Measurements from ENCODE around the gene KIAA0586.

KIAA0586 gene

DNA sequence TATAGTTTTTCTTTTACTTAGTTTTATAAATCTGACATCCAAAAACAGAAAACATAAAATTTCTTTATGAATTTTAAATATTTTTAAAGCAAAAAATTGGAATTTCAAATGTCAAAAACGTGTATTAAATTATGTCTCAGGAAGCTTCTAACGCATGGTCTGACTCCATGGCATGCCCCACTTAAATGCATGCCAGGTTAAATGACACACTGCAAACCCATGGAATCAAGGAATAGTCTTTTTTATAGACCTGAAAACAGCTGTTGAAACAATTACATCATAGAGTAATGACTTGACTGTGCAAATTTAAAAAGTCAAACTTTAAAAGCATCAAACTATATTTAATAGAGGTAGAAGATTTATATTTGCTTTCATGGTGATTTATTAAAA, 114.1 kb downstream of the KIAA0586 start (continued):
- TF ChIP-seq CSRNP3 (CRISPR knock-in tag; IDR thresholded peaks at IDR 0.05) (no peak), ZFP30 (CRISPR knock-in tag; IDR thresholded peaks at IDR 0.05) (no peak), ZNF70 (CRISPR knock-in tag; IDR thresholded peaks at IDR 0.05) (no peak), GLIS3 (CRISPR knock-in tag; IDR thresholded peaks at IDR 0.05) (no peak), POU6F1 (CRISPR knock-in tag; IDR thresholded peaks at IDR 0.05; ENCODE audit: borderline replicate concordance, low read depth) (no peak), ZNF565 (CRISPR knock-in tag; conservative IDR thresholded peaks at IDR 0.05; ENCODE audit: low read depth) (no peak), ARNTL (CRISPR knock-in tag; IDR thresholded peaks at IDR 0.05; ENCODE audit: borderline replicate concordance, low read depth) (no peak), PPARA (CRISPR knock-in tag; IDR thresholded peaks at IDR 0.05; ENCODE audit: borderline replicate concordance) (no peak), ZNF8 (CRISPR knock-in tag; IDR thresholded peaks at IDR 0.05) (no peak), TCF4 (CRISPR knock-in tag; IDR thresholded peaks at IDR 0.05; ENCODE audit: borderline replicate concordance) (no peak), ZFP3 (CRISPR knock-in tag; IDR thresholded peaks at IDR 0.05) (no peak)

DNA sequence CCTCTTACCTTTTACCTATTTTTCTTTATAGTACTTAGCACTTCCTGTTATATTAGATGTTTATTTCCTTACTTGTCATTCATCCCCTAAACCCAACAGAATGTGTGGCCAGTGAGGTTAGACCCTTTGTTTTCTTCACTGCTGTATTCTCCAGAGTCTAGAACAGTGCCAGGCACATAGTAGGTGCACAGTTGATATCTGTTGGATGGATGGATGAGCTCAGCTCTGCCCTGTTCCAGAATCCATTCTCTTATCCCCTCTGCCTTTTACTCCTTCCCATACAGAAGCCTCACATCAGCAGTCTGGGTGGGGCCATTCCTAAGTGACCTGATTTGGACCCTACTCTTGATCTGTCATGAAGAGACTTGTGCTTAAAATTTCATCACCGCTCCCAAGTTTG, 115.7 kb downstream of the KIAA0586 start:
- ATAC-seq = no peak
- no peak for TF ChIP-seq TCF4 (CRISPR knock-in tag; IDR thresholded peaks at IDR 0.05; ENCODE audit: borderline replicate concordance)
- TF ChIP-seq BACH2 (CRISPR knock-in tag; IDR thresholded peaks at IDR 0.05; ENCODE audit: borderline replicate concordance) = no peak

DNA sequence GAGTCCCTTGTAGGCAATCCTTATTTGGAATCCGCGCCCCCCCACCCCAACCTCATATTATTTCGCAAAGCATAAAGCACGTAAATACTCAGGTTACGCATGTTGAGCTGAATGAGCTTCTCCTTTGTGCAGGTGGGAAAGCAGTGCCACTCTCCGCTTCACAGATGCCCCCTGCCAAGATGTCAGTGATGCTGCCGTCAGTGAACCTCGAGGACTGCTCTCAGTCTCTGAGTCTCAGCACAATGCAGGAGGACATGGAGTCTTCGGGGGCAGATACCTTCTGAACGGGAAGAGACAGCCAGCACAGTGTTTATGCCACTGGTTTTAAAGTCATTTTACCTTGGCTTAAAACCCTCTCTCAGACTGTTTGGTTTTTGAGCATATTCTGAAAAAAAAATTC, 120.1 kb downstream of the KIAA0586 start:
- ATAC-seq = no peak
- TF ChIP-seq ZC3H10 (CRISPR knock-in tag; IDR thresholded peaks at IDR 0.05) (no peak), TSHZ2 (CRISPR knock-in tag; IDR thresholded peaks at IDR 0.05) (no peak), CSDC2 (CRISPR knock-in tag; IDR thresholded peaks at IDR 0.05) (no peak), RARB (CRISPR knock-in tag; IDR thresholded peaks at IDR 0.05) (no peak), PPARA (CRISPR knock-in tag; IDR thresholded peaks at IDR 0.05; ENCODE audit: borderline replicate concordance) (no peak), BACH2 (CRISPR knock-in tag; IDR thresholded peaks at IDR 0.05; ENCODE audit: borderline replicate concordance) (no peak), POU6F1 (CRISPR knock-in tag; IDR thresholded peaks at IDR 0.05; ENCODE audit: borderline replicate concordance, low read depth) (no peak), SNAI2 (CRISPR knock-in tag; IDR thresholded peaks at IDR 0.05) (no peak), ZFP3 (CRISPR knock-in tag; IDR thresholded peaks at IDR 0.05) (no peak), PATZ1 (CRISPR knock-in tag; IDR thresholded peaks at IDR 0.05; ENCODE audit: borderline replicate concordance) (no peak), ZNF70 (CRISPR knock-in tag; IDR thresholded peaks at IDR 0.05) (no peak)

- no peak for ATAC-seq
- TF ChIP-seq PPARA (CRISPR knock-in tag; IDR thresholded peaks at IDR 0.05; ENCODE audit: borderline replicate concordance) (no peak), ZNF565 (CRISPR knock-in tag; conservative IDR thresholded peaks at IDR 0.05; ENCODE audit: low read depth) (no peak), BACH2 (CRISPR knock-in tag; IDR thresholded peaks at IDR 0.05; ENCODE audit: borderline replicate concordance) (no peak), TSHZ2 (CRISPR knock-in tag; IDR thresholded peaks at IDR 0.05) (no peak), POU6F1 (CRISPR knock-in tag; IDR thresholded peaks at IDR 0.05; ENCODE audit: borderline replicate concordance, low read depth) (no peak)
Measured at GRCh38 chr14:58549105-58549757, 121.7 kb downstream of the KIAA0586 start.

Measured in SK-N-SH treated with all-trans-retinoic acid at 6 μM for 48 hours (cell line).